Measurements from ENCODE around the gene PCGF2. TPM values are rescaled to one million over a fixed set of nuclear protein-coding genes. Genes with fewer than 3 reads are reported as not detected.
"Not testable (repeated sequence)": the region's sequence is repeated elsewhere in the genome, so short reads cannot be mapped to it uniquely, and the experiment has no call there.

PCGF2 gene
- total RNA-seq, 1 donor from 2014 or later: 112 TPM

DNA sequence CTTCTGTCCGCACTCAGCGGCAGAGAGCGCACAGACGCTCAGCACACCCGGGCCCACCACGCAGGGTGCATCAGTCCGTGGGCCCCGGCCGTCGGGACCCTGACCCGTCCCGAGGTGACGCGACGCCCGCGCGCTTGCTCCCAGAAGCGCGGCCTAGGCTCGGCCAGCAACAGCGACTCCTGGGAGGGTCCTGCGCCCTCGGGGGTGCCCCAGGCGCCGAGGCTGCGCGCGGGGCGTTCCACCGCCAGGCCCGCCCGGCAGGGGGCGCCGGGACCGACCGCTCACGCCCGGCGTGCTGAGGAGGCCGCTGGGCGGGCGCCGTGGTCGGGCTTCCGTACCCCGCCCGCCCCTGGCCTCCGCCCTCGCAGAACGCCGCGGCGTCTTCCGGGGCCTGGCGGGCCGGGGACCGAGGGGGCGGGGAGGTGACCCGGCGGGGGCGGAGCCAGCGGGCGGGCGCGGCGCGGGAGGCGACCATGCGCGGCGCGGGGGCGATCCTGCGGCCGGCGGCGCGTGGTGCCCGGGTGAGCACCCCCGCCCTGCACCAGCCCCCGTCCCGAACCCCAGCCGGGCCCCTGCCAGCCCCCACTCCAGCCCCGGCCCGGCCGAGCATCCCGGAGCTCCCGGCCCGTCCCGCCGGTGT lies 18.1 kb downstream of the PCGF2 start, which contains the start of gene CISD3:
Gene CISD3 (plus strand): TSS at position 456 of the 640 bp plus-strand sequence. CDS start 18 bp downstream, at position 474.
- TF ChIP-seq, protein P1, sequence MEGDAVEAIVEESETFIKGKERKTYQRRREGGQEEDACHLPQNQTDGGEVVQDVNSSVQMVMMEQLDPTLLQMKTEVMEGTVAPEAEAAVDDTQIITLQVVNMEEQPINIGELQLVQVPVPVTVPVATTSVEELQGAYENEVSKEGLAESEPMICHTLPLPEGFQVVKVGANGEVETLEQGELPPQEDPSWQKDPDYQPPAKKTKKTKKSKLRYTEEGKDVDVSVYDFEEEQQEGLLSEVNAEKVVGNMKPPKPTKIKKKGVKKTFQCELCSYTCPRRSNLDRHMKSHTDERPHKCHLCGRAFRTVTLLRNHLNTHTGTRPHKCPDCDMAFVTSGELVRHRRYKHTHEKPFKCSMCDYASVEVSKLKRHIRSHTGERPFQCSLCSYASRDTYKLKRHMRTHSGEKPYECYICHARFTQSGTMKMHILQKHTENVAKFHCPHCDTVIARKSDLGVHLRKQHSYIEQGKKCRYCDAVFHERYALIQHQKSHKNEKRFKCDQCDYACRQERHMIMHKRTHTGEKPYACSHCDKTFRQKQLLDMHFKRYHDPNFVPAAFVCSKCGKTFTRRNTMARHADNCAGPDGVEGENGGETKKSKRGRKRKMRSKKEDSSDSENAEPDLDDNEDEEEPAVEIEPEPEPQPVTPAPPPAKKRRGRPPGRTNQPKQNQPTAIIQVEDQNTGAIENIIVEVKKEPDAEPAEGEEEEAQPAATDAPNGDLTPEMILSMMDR (IDR thresholded peaks at IDR 0.05; ENCODE audit: unreplicated experiment): peak; percentile 82
- H3K9me3 Mint-ChIP-seq (ENCODE audit: low read depth): no peaks in the 10 kb centered on the region
- peaks cover 7% of the 10 kb centered on the region for H3K36me3 Mint-ChIP-seq (ENCODE audit: insufficient read depth)
- peak; percentile 75 for DNase-seq (ENCODE audit: low spot score, unreplicated experiment)
- H3K27ac Mint-ChIP-seq: peak within 1 kb of the TSS; percentile 86
- H3K4me3 Mint-ChIP-seq (ENCODE audit: low read depth): peak within 1 kb of the TSS; percentile 91
- peaks cover 6% of the 10 kb centered on the region for H3K4me1 Mint-ChIP-seq (ENCODE audit: low read depth)
- no peaks in the 10 kb centered on the region for H3K27me3 Mint-ChIP-seq

DNA sequence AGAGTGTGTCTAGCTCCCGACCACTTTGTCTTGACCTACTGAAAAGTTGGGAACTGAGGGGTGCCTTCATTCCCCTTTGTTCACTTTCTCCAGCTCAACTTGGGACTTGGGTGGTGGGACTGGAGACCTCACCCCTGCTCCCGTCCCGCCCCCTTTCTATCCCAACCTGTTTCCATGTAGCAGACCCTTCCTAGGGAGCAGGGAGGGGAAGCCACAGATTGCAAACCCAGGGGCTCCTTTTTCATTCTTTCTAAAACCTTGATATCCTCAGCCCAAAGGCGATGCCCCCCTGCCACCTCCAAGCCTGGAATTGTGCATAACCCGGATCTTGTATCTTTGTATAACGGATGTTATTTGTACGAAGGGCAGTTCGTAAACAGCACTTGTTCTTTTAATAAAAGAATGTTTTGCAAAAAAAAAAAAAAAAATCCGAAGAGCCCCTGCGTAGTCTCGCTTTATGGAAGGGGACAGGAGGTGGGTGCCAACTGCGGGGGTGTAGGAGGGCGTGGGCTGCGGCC lies 18.7 kb downstream of the PCGF2 start:
- TF ChIP-seq, protein P1 (IDR thresholded peaks at IDR 0.05; ENCODE audit: unreplicated experiment): no peak
- H3K4me3 Mint-ChIP-seq (ENCODE audit: low read depth): peak overlapping the region; percentile 68
- H3K4me1 Mint-ChIP-seq (ENCODE audit: low read depth): peaks cover 6% of the 10 kb centered on the region
- peaks cover 6% of the 10 kb centered on the region for H3K36me3 Mint-ChIP-seq (ENCODE audit: insufficient read depth)
- no peaks in the 10 kb centered on the region for H3K27me3 Mint-ChIP-seq
- no peak overlapping the region for H3K27ac Mint-ChIP-seq
- no peak for DNase-seq (ENCODE audit: low spot score, unreplicated experiment)
- no peaks in the 10 kb centered on the region for H3K9me3 Mint-ChIP-seq (ENCODE audit: low read depth)

DNA sequence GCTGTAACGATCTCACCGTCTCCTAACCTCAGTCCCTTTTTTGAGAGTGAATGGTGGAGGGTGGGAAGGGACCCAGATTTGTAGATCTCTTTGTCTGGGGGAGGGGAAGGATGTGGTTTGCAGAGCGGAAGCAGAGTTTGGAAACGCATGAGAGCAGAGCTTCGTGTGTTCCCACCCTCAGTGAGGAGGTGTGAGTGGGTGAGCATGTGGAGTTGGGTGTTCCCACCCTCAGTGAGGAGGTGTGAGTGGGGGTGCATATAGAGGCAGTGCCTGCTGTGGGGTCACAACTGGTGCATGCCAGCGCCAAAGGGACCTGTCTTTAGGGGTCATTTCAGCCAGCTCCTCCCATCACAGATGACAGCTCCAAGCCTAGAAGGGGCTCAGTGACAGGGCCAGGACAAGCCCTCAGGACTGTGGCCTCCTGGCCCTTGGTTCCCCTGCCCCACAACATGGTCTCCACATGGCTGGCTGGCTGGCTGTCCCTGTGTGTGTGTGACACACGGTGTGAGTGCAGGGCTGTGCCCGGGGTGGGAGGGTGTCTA lies 19.8 kb downstream of the PCGF2 start:
- Mint-ChIP-seq H3K27me3 (no peaks in the 10 kb centered on the region), H3K4me1 (ENCODE audit: low read depth) (peaks cover 6% of the 10 kb centered on the region), H3K36me3 (ENCODE audit: insufficient read depth) (peaks cover 6% of the 10 kb centered on the region), H3K9me3 (ENCODE audit: low read depth) (no peaks in the 10 kb centered on the region), H3K4me3 (ENCODE audit: low read depth) (no peak overlapping the region), H3K27ac (no peak overlapping the region)
- TF ChIP-seq, protein P1 (IDR thresholded peaks at IDR 0.05; ENCODE audit: unreplicated experiment): no peak
- DNase-seq (ENCODE audit: low spot score, unreplicated experiment): no peak

DNA sequence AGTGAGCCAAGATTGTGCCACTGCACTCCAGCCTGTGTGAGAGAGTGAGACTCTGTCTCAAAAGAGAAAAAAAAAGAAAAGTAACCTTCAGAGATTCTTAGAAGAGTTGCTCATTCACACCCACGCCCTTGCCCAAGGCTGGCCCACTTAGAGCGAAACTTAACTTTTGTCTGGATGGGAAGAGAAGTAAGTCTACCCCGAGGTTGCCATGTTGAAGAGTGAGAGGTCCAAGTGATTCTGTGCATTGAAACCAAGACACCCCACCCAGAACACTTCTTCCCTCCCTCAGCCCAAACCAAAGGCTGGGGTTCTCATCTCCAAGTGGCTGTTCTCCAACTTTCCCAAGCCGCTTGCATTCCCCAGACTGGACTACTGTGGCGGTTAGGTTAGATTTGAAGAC lies 20.4 kb downstream of the PCGF2 start:
- Mint-ChIP-seq H3K4me1 (ENCODE audit: low read depth) (peaks cover 6% of the 10 kb centered on the region), H3K9me3 (ENCODE audit: low read depth) (no peaks in the 10 kb centered on the region), H3K27ac (no peak overlapping the region), H3K27me3 (no peaks in the 10 kb centered on the region), H3K36me3 (ENCODE audit: insufficient read depth) (peaks cover 4% of the 10 kb centered on the region), H3K4me3 (ENCODE audit: low read depth) (peak overlapping the region; percentile 24)
- no peak for DNase-seq (ENCODE audit: low spot score, unreplicated experiment)
- TF ChIP-seq, protein P1 (IDR thresholded peaks at IDR 0.05; ENCODE audit: unreplicated experiment): no peak

DNA sequence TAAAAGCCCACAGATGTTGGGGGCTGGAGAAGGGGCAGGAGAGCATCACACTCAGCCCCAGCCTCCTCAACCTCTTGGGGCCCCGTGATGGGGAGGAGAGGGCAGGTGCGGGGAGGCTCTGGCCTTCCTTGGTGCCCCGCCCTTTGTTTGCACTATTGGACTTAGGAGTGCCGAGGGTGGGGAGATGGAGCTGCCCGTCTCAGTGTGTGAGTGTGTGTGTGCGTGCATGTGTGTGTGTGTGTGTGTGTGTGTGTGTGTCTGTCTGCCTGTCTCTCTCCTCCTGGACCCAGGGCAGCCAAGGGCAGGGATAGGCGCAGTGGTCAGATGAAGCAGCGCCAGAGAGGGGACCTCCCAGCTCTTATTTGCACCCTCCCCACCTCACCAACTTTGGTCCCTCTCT lies 22.0 kb downstream of the PCGF2 start:
- H3K9me3 Mint-ChIP-seq (ENCODE audit: low read depth); DNase-seq (ENCODE audit: low spot score, unreplicated experiment); H3K27ac Mint-ChIP-seq; H3K27me3 Mint-ChIP-seq; H3K36me3 Mint-ChIP-seq (ENCODE audit: insufficient read depth); H3K4me3 Mint-ChIP-seq (ENCODE audit: low read depth); H3K4me1 Mint-ChIP-seq (ENCODE audit: low read depth): not testable (repeated sequence)

DNA sequence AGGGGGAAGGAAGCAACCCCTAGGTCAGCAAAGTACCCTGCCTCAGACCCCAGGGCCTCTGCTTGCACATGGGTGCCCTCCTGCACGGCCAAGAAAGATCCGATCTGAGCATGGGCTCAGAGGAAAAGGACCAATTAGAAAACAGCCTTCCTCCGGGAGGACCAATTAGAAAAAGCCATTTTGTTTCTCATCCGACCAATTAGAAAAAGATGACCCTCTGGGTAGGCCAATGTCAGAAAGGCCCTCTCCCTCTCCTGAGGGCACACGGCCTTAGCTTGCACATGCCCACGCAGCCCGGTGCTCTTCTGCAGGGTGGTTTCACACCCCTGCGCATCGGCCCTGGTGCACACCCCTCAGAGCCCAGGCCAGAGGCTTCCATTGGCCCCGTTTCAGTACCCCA lies 23.1 kb downstream of the PCGF2 start:
- no peak for DNase-seq (ENCODE audit: low spot score, unreplicated experiment)
- peaks cover 3% of the 10 kb centered on the region for H3K4me1 Mint-ChIP-seq (ENCODE audit: low read depth)
- no peak overlapping the region for H3K4me3 Mint-ChIP-seq (ENCODE audit: low read depth)
- H3K36me3 Mint-ChIP-seq (ENCODE audit: insufficient read depth): peaks cover 9% of the 10 kb centered on the region
- no peaks in the 10 kb centered on the region for H3K9me3 Mint-ChIP-seq (ENCODE audit: low read depth)
- no peaks in the 10 kb centered on the region for H3K27me3 Mint-ChIP-seq
- H3K27ac Mint-ChIP-seq: no peak overlapping the region
- TF ChIP-seq, protein P1 (IDR thresholded peaks at IDR 0.05; ENCODE audit: unreplicated experiment): no peak

All from progenitor cell of endocrine pancreas (in vitro differentiated cells).